ENCODE results near the gene TOX3.

Gene TOX3

GRCh38 chr16:52455549-52456277 is 91.2 kb downstream of the TOX3 start:
- DNase-seq (ENCODE audit: low read depth in 2 of 3, low spot score in 2 of 3): no peak

GRCh38 chr16:52453644-52454043 is 93.3 kb downstream of the TOX3 start:
- DNase-seq (ENCODE audit: low read depth in 2 of 3, low spot score in 2 of 3): no peak

- no peak for DNase-seq (ENCODE audit: low read depth in 2 of 3, low spot score in 2 of 3)
Observed at GRCh38 chr16:52451971-52452421, 94.9 kb downstream of the TOX3 start.

GRCh38 chr16:52450916-52451315 is 96.0 kb downstream of the TOX3 start:
- no peak for DNase-seq (ENCODE audit: low read depth in 2 of 3, low spot score in 2 of 3)

- DNase-seq (ENCODE audit: low read depth in 2 of 3, low spot score in 2 of 3): no peak
Observed at GRCh38 chr16:52450241-52450640, 96.7 kb downstream of the TOX3 start.

GRCh38 chr16:52446080-52446479 is 100.9 kb downstream of the TOX3 start:
- DNase-seq (ENCODE audit: low read depth in 2 of 3, low spot score in 2 of 3): no peak

GRCh38 chr16:52441886-52442285 is 105.1 kb downstream of the TOX3 start:
- no peak for DNase-seq (ENCODE audit: low read depth in 2 of 3, low spot score in 2 of 3)

- DNase-seq (ENCODE audit: low read depth in 2 of 3, low spot score in 2 of 3): no peak
Observed at GRCh38 chr16:52440248-52440647, 106.7 kb downstream of the TOX3 start.

- DNase-seq (ENCODE audit: low read depth in 2 of 3, low spot score in 2 of 3): no peak
Observed at GRCh38 chr16:52439750-52440149, 107.2 kb downstream of the TOX3 start.

- no peak for DNase-seq (ENCODE audit: low read depth in 2 of 3, low spot score in 2 of 3)
Observed at GRCh38 chr16:52439171-52439701, 107.7 kb downstream of the TOX3 start.

GRCh38 chr16:52437277-52437670 is 109.7 kb downstream of the TOX3 start:
- no peak for DNase-seq (ENCODE audit: low read depth in 2 of 3, low spot score in 2 of 3)

GRCh38 chr16:52436339-52437276 is 110.3 kb downstream of the TOX3 start:
- no peak for DNase-seq (ENCODE audit: low read depth in 2 of 3, low spot score in 2 of 3)

- DNase-seq (ENCODE audit: low read depth in 2 of 3, low spot score in 2 of 3): no peak
Observed at GRCh38 chr16:52434224-52434623, 112.7 kb downstream of the TOX3 start.

- no peak for DNase-seq (ENCODE audit: low read depth in 2 of 3, low spot score in 2 of 3)
Observed at GRCh38 chr16:52433643-52434042, 113.3 kb downstream of the TOX3 start.

- no peak for DNase-seq (ENCODE audit: low read depth in 2 of 3, low spot score in 2 of 3)
Observed at GRCh38 chr16:52424591-52424990, 122.4 kb downstream of the TOX3 start.

- DNase-seq (ENCODE audit: low read depth in 2 of 3, low spot score in 2 of 3): no peak
Observed at GRCh38 chr16:52422307-52422706, 124.6 kb downstream of the TOX3 start.

- DNase-seq (ENCODE audit: low read depth in 2 of 3, low spot score in 2 of 3): no peak
Observed at GRCh38 chr16:52418201-52418600, 128.7 kb downstream of the TOX3 start.

GRCh38 chr16:52416888-52417287 is 130.1 kb downstream of the TOX3 start:
- no peak for DNase-seq (ENCODE audit: low read depth in 2 of 3, low spot score in 2 of 3)

- no peak for DNase-seq (ENCODE audit: low read depth in 2 of 3, low spot score in 2 of 3)
Observed at GRCh38 chr16:52411011-52411410, 135.9 kb downstream of the TOX3 start.

GRCh38 chr16:52408191-52408845 is 138.6 kb downstream of the TOX3 start:
- DNase-seq (ENCODE audit: low read depth in 2 of 3, low spot score in 2 of 3): no peak

- DNase-seq (ENCODE audit: low read depth in 2 of 3, low spot score in 2 of 3): no peak
Observed at GRCh38 chr16:52407778-52408177, 139.2 kb downstream of the TOX3 start.

Measured in activated CD8-positive, alpha-beta memory T cell treated with anti-CD3 and anti-CD28 coated beads for 48 hours (primary cell).